HG03520 (cell line): ENCODE results near the gene OR5H6.
"Not testable (repeated sequence)": the region's sequence is repeated elsewhere in the genome, so short reads cannot be mapped to it uniquely, and the experiment has no call there.

Experiments used
- ATAC-seq: cut with Tn5 transposase; IDR thresholded peaks from one replicate; pipeline ENCODE4 v1.9.1; 2021; ENCODE audit warnings: mild to moderate bottlenecking, moderate library complexity; ENCODE audit not compliant: unreplicated experiment

OR5H6 gene

GRCh38 chr3:98263944-98264343 is at the start of gene OR5H6:
OR5H6 (plus strand) TSS chr3:98264244; CDS start chr3:98264333, 89 bp downstream.
- no peak for ATAC-seq

GRCh38 chr3:98215051-98215450 is 49.0 kb upstream of the OR5H6 start:
- no peak for ATAC-seq

GRCh38 chr3:98223907-98224672 is 40.0 kb upstream of the OR5H6 start:
- no peak for ATAC-seq

- no peak for ATAC-seq
Measured at GRCh38 chr3:98232489-98232888, 31.6 kb upstream of the OR5H6 start.

GRCh38 chr3:98233468-98233867 is 30.6 kb upstream of the OR5H6 start:
- ATAC-seq, result no peak

- ATAC-seq, result no peak
Measured at GRCh38 chr3:98240131-98240530, 23.9 kb upstream of the OR5H6 start.

- ATAC-seq, result no peak
Measured at GRCh38 chr3:98242155-98242554, 21.9 kb upstream of the OR5H6 start.

- ATAC-seq, result no peak
Measured at GRCh38 chr3:98243843-98244242, 20.2 kb upstream of the OR5H6 start.

- ATAC-seq, result no peak
Measured at GRCh38 chr3:98246142-98246541, 17.9 kb upstream of the OR5H6 start.

- ATAC-seq, result not testable (repeated sequence)
Measured at GRCh38 chr3:98256026-98256425, 8.0 kb upstream of the OR5H6 start.

- ATAC-seq, result peak; percentile 58
Measured at GRCh38 chr3:98259707-98260106, 4.3 kb upstream of the OR5H6 start.

- no peak for ATAC-seq
Measured at GRCh38 chr3:98262046-98262445, 2.0 kb upstream of the OR5H6 start.

GRCh38 chr3:98269846-98270245 is 5.8 kb downstream of the OR5H6 start:
- no peak for ATAC-seq

- ATAC-seq, result no peak
Measured at GRCh38 chr3:98272126-98272525, 8.1 kb downstream of the OR5H6 start.

- no peak for ATAC-seq
Measured at GRCh38 chr3:98274914-98275313, 10.9 kb downstream of the OR5H6 start.

- no peak for ATAC-seq
Measured at GRCh38 chr3:98282205-98282604, 18.2 kb downstream of the OR5H6 start, which contains the start of gene OR5H2. OR5H2 (plus strand) TSS chr3:98282505; CDS start chr3:98282903, 398 bp downstream.

- ATAC-seq, result no peak
Measured at GRCh38 chr3:98290916-98291315, 26.9 kb downstream of the OR5H6 start.

GRCh38 chr3:98291332-98291957 is 27.4 kb downstream of the OR5H6 start:
- ATAC-seq, result no peak
